HG03342 (cell line): Measurements from ENCODE around the gene ABCA5.
"Not testable (repeated sequence)": the region's sequence is repeated elsewhere in the genome, so short reads cannot be mapped to it uniquely, and the experiment has no call there.

Source experiments
- ATAC-seq: cut with Tn5 transposase; IDR thresholded peaks from one replicate; pipeline ENCODE4 v1.9.1; 2021; ENCODE audit warnings: mild to moderate bottlenecking, moderate library complexity; ENCODE audit not compliant: unreplicated experiment

The ABCA5 gene

GRCh38 chr17:69222707-69223258 lies 104.2 kb downstream of the ABCA5 start:
- ATAC-seq, result no peak

DNA sequence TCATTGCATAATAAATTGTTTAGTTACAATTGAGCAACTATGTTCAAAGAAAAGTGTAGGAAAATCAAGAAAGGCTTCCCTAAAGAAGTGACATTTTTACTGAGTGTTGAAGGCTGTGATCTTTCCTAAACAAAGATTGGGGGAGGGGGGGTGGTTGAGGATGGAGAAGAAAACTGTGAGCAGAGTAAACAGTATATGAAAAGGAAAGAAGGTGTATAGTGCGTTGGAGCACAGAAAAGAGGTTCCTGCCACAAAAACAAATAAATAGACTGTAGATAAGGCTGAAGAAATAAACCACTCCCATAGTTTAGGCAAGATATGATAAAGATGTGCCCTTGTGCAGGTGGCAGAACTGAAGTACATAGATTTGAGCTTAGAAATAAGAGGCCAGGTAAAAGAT lies 106.8 kb downstream of the ABCA5 start:
- ATAC-seq, result no peak

- ATAC-seq, result no peak
Measured at GRCh38 chr17:69218986-69219385, 107.9 kb downstream of the ABCA5 start.

DNA sequence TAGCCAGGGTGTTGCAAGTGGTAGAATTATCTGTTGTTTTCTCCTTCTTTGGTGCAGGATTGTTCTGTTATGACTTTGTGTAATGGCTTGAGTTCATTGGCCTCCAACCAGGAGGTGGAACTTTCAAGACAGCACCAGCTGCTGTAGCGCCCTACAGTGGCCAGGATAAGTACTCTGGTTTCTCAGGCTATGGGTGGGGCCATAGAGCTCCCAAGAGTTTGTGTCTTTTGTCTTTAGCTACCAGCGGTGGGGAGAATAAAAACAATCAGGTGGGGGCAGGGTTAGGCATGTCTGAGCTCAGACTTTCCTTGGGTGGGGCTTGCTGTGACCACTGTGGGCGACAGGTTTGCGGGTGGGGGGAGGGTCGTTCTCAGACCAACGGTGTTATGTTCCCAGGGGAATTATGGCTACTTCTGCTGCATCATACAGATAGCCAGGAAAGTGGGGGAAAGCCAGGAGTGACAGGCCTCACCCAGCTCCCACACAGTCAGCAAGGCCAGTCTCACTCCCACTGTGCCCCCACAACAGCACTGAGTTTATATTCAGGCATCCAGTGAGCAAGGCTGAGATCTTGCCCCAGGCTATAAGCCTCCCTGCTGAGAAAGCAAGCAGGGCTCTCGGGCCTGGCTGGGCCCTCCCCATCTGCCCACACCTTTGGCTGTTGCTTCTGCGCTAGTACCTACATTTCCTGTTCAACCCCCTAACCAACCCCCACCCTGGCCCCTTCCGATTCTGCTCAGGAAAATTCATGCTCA lies 113.7 kb downstream of the ABCA5 start:
- ATAC-seq, result no peak

DNA sequence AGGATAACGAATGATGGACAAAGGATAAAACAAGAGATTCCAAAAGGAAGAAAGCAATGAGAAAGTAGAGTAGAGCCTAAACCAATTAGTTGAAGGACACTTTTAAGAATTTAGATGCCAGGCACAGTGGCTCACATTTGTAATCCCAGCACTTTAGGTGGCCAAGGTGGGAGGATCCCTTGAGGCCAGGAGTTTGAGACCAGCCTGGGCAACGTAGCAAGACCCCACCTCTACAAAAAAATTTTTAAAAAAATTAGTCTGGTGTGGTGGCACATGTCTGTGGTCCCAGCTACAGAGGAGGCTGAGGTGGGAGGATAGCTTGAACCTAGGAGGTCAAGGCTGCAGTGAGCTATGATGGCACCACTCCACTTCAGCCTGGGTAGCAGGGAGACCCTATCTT lies 118.3 kb downstream of the ABCA5 start:
- ATAC-seq, result no peak

- ATAC-seq, result no peak
Measured at GRCh38 chr17:69207151-69207550, 119.8 kb downstream of the ABCA5 start.

- ATAC-seq, result no peak
Measured at GRCh38 chr17:69198238-69198637, 128.7 kb downstream of the ABCA5 start.

DNA sequence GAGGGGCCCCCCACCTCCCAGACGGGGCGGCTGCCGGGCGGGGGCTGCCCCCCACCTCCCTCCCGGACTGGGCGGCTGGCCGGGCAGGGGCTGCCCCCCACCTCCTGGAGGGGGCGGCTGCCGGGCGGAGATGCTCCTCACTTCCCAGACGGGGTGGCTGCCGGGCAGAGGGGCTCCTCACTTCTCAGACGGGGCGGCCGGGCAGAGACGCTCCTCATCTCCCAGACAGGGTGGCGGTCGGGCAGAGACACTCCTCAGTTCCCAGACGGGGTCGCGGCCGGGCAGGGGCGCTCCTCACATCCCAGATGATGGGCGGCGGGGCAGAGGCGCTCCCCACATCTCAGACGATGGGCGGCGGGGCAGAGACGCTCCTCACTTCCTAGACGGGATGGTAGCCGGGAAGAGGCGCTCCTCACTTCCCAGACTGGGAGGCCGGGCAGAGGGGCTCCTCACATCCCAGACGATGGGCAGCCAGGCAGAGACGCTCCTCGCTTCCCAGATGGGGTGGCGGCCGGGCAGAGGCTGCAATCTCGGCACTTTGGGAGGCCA lies 130.8 kb downstream of the ABCA5 start:
- ATAC-seq, result not testable (repeated sequence)
